ENCODE data around the gene NSUN7. TPM values are rescaled to one million over a fixed set of nuclear protein-coding genes. Genes with fewer than 3 reads are reported as not detected.
"Not testable (repeated sequence)": the region's sequence is repeated elsewhere in the genome, so short reads cannot be mapped to it uniquely, and the experiment has no call there.

Gene NSUN7
- total RNA-seq, 1 donor, result under 0.01 TPM

DNA sequence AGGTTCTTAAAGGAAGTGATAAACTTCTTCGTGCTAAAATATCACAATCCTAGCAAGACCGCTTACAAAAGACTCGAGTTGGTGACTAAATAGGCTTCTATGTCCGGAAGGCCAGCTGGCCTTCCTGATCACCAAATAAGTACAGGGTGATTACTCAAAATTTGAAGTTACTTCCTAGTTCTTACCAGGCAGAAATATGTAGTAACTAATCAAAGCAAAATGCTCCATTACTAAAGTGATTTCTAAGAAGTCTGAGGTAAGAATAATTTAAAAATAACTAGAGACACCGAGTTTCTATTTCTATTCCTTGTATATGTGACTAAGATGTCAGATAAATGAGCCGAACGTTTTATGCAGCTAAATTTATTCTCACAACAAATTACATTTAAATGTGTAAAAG, 62.2 kb downstream of the NSUN7 start:
- no peak for DNase-seq (ENCODE audit: insufficient read length, low spot score, missing footprints)
- Histone ChIP-seq H3K4me3 (ENCODE audit: insufficient read depth, low read length) (no peak overlapping the region), H3K36me3 (ENCODE audit: insufficient read depth, low read length) (peaks cover 18% of the 10 kb centered on the region), H3K4me2 (ENCODE audit: insufficient read depth, low read length) (no peak overlapping the region), H3K79me2 (ENCODE audit: insufficient read depth, low read length) (no peaks in the 10 kb centered on the region), H3K4me1 (ENCODE audit: insufficient read depth, low read length) (no peaks in the 10 kb centered on the region), H3K27ac (ENCODE audit: low read depth, low read length) (no peak overlapping the region), H2AFZ (ENCODE audit: low read length) (no peak overlapping the region), H3K9me3 (ENCODE audit: low read depth, low read length) (no peaks in the 10 kb centered on the region), H3K27me3 (ENCODE audit: insufficient read depth, low read length) (no peaks in the 10 kb centered on the region), H4K20me1 (ENCODE audit: insufficient read depth, low read length) (no peaks in the 10 kb centered on the region)
- TF ChIP-seq, protein P1, sequence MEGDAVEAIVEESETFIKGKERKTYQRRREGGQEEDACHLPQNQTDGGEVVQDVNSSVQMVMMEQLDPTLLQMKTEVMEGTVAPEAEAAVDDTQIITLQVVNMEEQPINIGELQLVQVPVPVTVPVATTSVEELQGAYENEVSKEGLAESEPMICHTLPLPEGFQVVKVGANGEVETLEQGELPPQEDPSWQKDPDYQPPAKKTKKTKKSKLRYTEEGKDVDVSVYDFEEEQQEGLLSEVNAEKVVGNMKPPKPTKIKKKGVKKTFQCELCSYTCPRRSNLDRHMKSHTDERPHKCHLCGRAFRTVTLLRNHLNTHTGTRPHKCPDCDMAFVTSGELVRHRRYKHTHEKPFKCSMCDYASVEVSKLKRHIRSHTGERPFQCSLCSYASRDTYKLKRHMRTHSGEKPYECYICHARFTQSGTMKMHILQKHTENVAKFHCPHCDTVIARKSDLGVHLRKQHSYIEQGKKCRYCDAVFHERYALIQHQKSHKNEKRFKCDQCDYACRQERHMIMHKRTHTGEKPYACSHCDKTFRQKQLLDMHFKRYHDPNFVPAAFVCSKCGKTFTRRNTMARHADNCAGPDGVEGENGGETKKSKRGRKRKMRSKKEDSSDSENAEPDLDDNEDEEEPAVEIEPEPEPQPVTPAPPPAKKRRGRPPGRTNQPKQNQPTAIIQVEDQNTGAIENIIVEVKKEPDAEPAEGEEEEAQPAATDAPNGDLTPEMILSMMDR (IDR thresholded peaks at IDR 0.05; ENCODE audit: extremely low read depth, low read depth, low read length), result no peak

GRCh38 chr4:40812386-40812785, 62.6 kb downstream of the NSUN7 start:
- Histone ChIP-seq H3K36me3 (ENCODE audit: insufficient read depth, low read length) (peaks cover 18% of the 10 kb centered on the region), H3K27ac (ENCODE audit: low read depth, low read length) (no peak overlapping the region), H3K4me1 (ENCODE audit: insufficient read depth, low read length) (no peaks in the 10 kb centered on the region), H3K9me3 (ENCODE audit: low read depth, low read length) (no peaks in the 10 kb centered on the region), H2AFZ (ENCODE audit: low read length) (no peak overlapping the region), H3K4me2 (ENCODE audit: insufficient read depth, low read length) (no peak overlapping the region), H4K20me1 (ENCODE audit: insufficient read depth, low read length) (no peaks in the 10 kb centered on the region), H3K79me2 (ENCODE audit: insufficient read depth, low read length) (no peaks in the 10 kb centered on the region), H3K4me3 (ENCODE audit: insufficient read depth, low read length) (no peak overlapping the region), H3K27me3 (ENCODE audit: insufficient read depth, low read length) (no peaks in the 10 kb centered on the region)
- TF ChIP-seq, protein P1 (IDR thresholded peaks at IDR 0.05; ENCODE audit: extremely low read depth, low read depth, low read length), result no peak
- DNase-seq (ENCODE audit: insufficient read length, low spot score, missing footprints), result no peak

DNA sequence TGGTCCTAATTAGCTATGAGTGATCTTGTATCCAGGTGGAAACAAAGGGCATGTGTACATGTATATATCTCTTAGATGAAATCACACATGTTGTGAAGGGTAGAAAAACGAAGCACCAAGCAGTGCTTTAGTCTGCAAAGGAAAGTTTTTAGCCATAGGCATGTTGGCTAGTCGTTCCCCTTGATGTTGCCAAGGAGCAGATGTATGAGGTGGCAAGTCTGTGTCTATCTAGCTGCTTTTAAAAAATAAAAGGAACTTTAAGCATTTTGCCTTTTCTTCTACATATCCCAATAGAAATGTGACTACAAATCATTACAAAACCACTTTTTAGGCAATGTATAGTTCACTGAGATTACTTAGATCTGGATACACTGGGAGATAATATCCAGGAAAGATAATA, 63.1 kb downstream of the NSUN7 start:
- Histone ChIP-seq H3K4me1 (ENCODE audit: insufficient read depth, low read length) (no peaks in the 10 kb centered on the region), H3K4me2 (ENCODE audit: insufficient read depth, low read length) (no peak overlapping the region), H3K36me3 (ENCODE audit: insufficient read depth, low read length) (peaks cover 21% of the 10 kb centered on the region), H3K79me2 (ENCODE audit: insufficient read depth, low read length) (no peaks in the 10 kb centered on the region), H2AFZ (ENCODE audit: low read length) (no peak overlapping the region), H4K20me1 (ENCODE audit: insufficient read depth, low read length) (no peaks in the 10 kb centered on the region), H3K27me3 (ENCODE audit: insufficient read depth, low read length) (no peaks in the 10 kb centered on the region), H3K4me3 (ENCODE audit: insufficient read depth, low read length) (no peak overlapping the region), H3K9me3 (ENCODE audit: low read depth, low read length) (no peaks in the 10 kb centered on the region), H3K27ac (ENCODE audit: low read depth, low read length) (no peak overlapping the region)
- TF ChIP-seq, protein P1 (IDR thresholded peaks at IDR 0.05; ENCODE audit: extremely low read depth, low read depth, low read length), result no peak
- no peak for DNase-seq (ENCODE audit: insufficient read length, low spot score, missing footprints)

DNA sequence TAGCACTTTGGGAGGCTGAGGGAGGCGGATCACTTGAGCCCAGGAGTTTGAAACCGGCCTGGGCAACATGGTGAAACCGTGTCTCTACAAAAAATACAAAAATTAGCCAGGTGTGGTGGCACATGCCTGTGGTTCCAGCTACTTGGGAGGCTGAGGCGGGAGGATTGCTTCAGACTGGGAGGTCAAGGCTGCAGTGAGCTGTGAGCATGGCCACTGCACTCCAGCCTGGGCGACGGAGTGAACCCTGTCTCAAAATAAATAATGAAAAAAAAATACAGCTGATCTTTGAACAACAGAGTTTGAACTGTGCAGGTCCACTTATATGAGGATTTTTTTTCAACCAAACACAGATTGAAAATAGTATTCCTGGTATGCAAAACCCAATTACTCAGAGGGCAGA, 67.4 kb downstream of the NSUN7 start:
- not testable (repeated sequence) for H3K4me2 ChIP-seq (ENCODE audit: insufficient read depth, low read length); H3K4me1 ChIP-seq (ENCODE audit: insufficient read depth, low read length); H3K9me3 ChIP-seq (ENCODE audit: low read depth, low read length); H3K27ac ChIP-seq (ENCODE audit: low read depth, low read length); H2AFZ ChIP-seq (ENCODE audit: low read length); H3K27me3 ChIP-seq (ENCODE audit: insufficient read depth, low read length); H3K79me2 ChIP-seq (ENCODE audit: insufficient read depth, low read length); H4K20me1 ChIP-seq (ENCODE audit: insufficient read depth, low read length); H3K4me3 ChIP-seq (ENCODE audit: insufficient read depth, low read length); DNase-seq (ENCODE audit: insufficient read length, low spot score, missing footprints)
- H3K36me3 ChIP-seq (ENCODE audit: insufficient read depth, low read length), result peaks cover 47% of the 10 kb centered on the region
